Measurements from ENCODE around the gene TBC1D14.

Gene TBC1D14

DNA sequence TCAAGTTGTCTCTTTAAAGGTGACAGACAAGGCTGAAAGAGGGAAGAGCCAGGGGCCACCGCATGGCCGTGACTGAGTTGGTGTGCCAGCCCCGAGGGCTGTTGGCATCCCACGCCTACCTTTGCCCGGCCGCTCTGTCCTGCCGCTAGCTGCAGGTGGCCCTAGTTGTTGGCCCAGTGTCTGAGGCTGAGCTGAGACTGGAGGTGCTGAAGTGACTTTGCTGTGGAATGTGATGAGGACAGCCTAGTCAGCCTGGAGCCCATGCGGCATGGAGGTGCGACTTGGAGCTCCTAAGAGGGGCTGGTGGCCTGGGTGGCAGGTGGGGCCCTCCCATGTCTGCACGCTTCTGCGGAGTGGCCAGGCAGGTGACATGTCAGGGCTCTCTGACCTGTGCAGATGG lies 140.1 kb downstream of the TBC1D14 start:
- DNase-seq = no peak

- no peak for DNase-seq
Observed at GRCh38 chr4:7050481-7051143, 141.0 kb downstream of the TBC1D14 start.

- DNase-seq = no peak
Observed at GRCh38 chr4:7051144-7051495, 141.5 kb downstream of the TBC1D14 start.

DNA sequence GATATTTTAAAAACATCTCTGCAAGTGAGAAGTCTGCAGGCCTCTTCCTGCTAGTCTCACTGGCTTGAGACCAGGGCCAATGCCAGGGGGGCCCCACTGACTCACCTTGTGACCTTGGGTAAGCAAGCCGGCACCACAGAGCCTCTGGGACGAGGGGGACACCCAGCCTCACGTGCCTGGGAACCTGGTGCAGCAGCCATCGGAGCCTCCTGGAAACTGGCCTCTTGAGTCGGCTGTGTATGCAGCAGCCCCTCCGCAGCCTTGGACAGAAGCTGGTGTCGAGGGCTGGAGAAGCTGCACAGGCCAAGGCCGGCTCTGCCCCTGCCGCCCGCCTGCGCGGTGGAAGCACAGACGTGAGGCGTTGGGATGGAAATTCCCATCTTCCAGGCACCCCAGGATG lies 142.3 kb downstream of the TBC1D14 start:
- DNase-seq = no peak

- no peak for DNase-seq
Observed at GRCh38 chr4:7052313-7052712, 142.7 kb downstream of the TBC1D14 start.

DNA sequence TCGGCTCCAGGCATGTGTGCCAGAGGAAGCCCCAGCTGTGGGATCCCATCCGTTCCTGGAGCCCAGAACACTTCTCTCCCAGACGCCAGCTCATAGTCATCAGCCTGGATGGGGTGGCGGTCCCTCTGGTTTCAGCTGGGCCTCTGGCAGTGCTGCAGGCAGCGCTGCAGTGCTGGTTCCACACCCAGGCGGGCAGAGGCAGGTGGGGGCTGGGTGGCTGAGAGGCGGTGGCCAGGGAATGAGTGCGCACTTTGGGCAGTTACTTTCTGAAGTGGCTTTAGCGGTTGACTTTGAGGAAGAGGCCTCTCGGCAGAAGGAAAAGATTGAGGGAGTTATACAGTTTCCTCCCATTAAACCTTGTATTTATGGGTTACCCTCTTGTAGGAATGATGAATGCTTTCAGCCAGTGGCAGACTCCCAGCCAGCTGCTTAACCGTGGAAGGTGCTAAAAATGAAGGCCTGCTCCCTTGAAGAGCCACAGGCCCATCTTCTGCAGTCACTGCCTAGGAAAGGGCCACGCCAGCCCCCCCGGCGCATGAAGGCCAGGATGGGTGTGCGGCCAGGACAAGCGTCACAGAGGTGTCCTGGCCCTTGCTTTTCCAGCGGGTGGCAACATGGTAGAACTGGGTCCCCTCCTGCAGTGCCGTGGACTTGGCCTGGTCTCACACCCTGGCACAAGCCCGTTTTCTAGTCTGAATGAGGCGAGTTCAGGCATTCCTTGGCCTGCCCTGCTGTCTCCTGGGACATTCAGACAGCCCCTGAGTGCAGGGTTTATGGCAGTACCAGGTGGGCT lies 143.5 kb downstream of the TBC1D14 start:
- DNase-seq = peak; percentile 13

- DNase-seq = no peak
Observed at GRCh38 chr4:7054106-7054880, 144.7 kb downstream of the TBC1D14 start.

GRCh38 chr4:7055111-7055989 lies 145.7 kb downstream of the TBC1D14 start:
- DNase-seq = no peak

GRCh38 chr4:7055990-7056325 lies 146.3 kb downstream of the TBC1D14 start:
- DNase-seq = no peak

- DNase-seq = no peak
Observed at GRCh38 chr4:7058792-7059191, 149.2 kb downstream of the TBC1D14 start.

- DNase-seq = no peak
Observed at GRCh38 chr4:7059662-7060061, 150.0 kb downstream of the TBC1D14 start.

DNA sequence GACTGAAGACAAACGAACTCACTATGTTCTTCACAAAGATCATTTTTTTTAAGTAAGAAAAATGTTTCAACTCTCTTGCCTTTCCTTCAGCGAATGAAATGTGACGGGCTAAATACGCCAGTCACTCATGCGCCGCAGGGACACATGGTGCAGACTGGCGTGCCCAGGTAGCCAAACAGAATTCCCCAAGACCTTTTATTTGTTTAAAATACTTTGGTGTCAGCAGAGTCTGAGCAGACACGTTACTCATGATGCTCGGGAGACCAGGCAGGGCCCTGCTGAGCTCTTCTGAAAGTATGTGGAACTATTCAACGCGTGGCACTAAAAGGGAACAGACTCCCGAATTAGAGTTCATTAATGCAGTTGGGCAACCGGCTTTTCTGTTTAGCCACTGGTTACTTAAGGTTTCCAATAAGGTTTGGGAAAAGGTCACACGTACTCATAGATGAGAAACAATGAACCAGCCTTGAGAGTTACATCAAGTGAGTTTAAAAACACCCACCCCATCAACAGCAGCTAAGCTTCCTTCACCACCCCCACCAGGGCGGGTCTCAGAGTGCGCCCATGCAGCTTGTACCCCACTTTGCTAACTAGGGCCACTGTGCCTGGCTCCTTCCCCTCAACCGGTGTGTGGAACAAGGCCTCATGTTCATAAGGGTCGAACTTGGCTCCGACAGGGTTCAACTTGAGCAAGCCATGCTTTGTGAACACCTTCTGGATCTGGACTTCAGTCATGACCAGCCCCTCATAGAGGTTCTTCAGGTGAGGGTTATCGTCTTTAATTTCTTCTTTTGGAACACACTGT lies 150.9 kb downstream of the TBC1D14 start:
- DNase-seq = no peak

DNA sequence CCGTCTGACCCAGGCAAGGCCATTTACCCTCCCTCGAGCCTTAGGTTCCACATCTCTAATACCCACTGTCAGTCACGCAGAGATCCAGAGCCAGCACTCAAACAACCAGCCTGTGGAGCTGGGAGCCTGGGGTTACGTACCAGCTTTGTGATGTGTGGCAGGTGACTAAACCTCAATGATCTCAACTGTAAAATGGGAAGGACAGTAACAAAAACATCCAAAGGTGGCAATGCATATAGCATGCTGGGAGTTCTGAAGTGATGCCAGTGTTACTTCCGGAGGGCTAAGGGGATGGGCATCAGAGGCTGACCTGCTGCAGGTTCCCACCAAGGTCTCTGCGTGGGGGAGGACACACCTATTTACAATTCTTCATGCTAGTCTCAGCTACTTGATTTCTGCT lies 152.2 kb downstream of the TBC1D14 start:
- DNase-seq = no peak

DNA sequence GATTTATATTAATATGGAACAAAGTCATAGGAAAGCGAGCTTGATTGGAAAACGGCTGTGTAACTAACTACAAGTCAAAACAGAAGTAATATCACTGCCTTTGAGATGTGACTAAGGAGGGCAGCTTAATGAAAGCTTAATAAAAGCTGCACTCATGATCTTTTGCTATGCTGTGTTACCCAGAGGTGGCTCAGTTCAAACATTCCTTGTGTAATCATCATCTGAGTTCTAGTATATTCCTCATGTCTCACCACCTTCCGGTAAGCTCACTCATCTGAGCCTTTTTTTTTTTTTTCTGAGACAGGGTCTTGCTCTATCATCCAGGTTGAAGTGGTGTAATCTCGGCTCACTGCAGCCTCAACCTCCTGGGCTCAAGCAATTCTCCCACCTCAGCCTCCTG lies 153.2 kb downstream of the TBC1D14 start:
- DNase-seq = no peak

DNA sequence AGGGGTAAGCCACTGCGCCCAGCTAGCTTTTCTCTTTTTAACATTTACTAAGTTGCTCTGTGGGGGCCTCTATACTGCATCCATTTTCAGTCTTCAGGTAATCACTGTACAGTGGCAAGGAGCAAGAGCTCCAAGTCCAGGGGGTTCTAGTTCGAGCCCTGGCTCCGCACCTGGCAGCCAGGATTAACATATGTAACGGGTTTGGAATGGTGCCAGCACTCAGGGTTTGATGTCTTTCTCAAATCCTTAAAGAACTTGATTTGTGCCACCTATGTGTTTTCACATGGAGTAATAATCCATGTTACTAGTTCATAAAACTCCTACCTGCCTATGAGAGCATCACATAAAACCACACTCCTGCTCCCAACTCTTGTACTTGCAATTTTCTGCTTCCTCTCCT lies 153.7 kb downstream of the TBC1D14 start:
- DNase-seq = no peak

- no peak for DNase-seq
Observed at GRCh38 chr4:7066006-7066405, 156.4 kb downstream of the TBC1D14 start.

- DNase-seq = no peak
Observed at GRCh38 chr4:7066493-7066892, 156.9 kb downstream of the TBC1D14 start.

- no peak for DNase-seq
Observed at GRCh38 chr4:7067126-7067451, 157.5 kb downstream of the TBC1D14 start.

- DNase-seq = peak; percentile 93
Observed at GRCh38 chr4:7067452-7068278, 158.0 kb downstream of the TBC1D14 start, which contains the start of gene GRPEL1. Gene GRPEL1, minus strand, starts transcription at chr4:7068064. Its CDS starts 32 bp downstream, at chr4:7068032.

GRCh38 chr4:7068279-7068842 lies 158.7 kb downstream of the TBC1D14 start:
- no peak for DNase-seq

DNA sequence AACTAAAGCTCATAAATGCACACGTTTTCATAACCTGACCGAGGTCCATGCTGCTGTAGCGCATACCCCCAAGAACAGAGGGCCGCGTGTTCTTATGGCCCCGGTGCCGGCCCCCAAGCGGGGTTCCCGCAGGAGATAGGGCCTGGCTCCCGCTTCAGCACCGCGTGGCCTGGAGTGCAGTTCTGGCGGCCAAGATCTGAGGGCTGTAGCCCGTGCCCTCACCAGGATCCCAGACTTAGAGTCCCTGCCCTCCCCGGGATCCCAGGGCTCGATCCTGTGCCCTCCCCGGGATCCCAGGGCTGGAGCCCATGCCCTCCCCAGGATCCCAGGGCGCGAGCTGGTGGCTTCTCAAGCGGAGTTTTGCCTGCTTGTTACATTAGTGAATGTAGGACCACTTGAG lies 159.3 kb downstream of the TBC1D14 start:
- DNase-seq = no peak

All from DMS79 treated with DMSO at 0.1 percent for 48 hours (cell line).